ENCODE data around the gene ARHGEF33.

ARHGEF33 gene

GRCh38 chr2:38971377-38971776 is 81.7 kb downstream of the ARHGEF33 start:
- Histone ChIP-seq H3K9ac (ENCODE audit: low read length) (no peak overlapping the region), H3K4me3 (ENCODE audit: low read length) (no peak overlapping the region), H3K27me3 (ENCODE audit: low read depth, low read length) (no peaks in the 10 kb centered on the region), H3K79me2 (ENCODE audit: low read length) (no peaks in the 10 kb centered on the region), H3K4me1 (ENCODE audit: low read length) (peaks cover 10% of the 10 kb centered on the region), H3K4me2 (ENCODE audit: low read length) (no peak overlapping the region), H2AFZ (ENCODE audit: low read depth, low read length) (no peak overlapping the region), H3K36me3 (replicated peaks; ENCODE audit: low read depth, low read length) (no peaks in the 10 kb centered on the region), H3K9me3 (ENCODE audit: insufficient read depth, low read length) (no peaks in the 10 kb centered on the region), H4K20me1 (ENCODE audit: insufficient read depth, low read length) (no peaks in the 10 kb centered on the region), H3K27ac (ENCODE audit: low read length) (no peak overlapping the region)
- TF ChIP-seq EZH2phosphoT487 (IDR thresholded peaks at IDR 0.05; ENCODE audit: low read depth) (no peak), CTCF (IDR thresholded peaks at IDR 0.05; ENCODE audit: low read depth, low read length) (no peak)

- Histone ChIP-seq H3K4me2 (ENCODE audit: low read length) (no peak overlapping the region), H3K27me3 (ENCODE audit: low read depth, low read length) (no peaks in the 10 kb centered on the region), H3K9ac (ENCODE audit: low read length) (no peak overlapping the region), H3K27ac (ENCODE audit: low read length) (no peak overlapping the region), H3K79me2 (ENCODE audit: low read length) (no peaks in the 10 kb centered on the region), H3K4me3 (ENCODE audit: low read length) (no peak overlapping the region), H3K36me3 (replicated peaks; ENCODE audit: low read depth, low read length) (no peaks in the 10 kb centered on the region), H3K4me1 (ENCODE audit: low read length) (peaks cover 11% of the 10 kb centered on the region), H4K20me1 (ENCODE audit: insufficient read depth, low read length) (no peaks in the 10 kb centered on the region), H2AFZ (ENCODE audit: low read depth, low read length) (no peak overlapping the region), H3K9me3 (ENCODE audit: insufficient read depth, low read length) (no peaks in the 10 kb centered on the region)
- TF ChIP-seq EZH2phosphoT487 (IDR thresholded peaks at IDR 0.05; ENCODE audit: low read depth): no peak
- TF ChIP-seq CTCF (IDR thresholded peaks at IDR 0.05; ENCODE audit: low read depth, low read length): no peak
These were observed 83.6 kb downstream of the ARHGEF33 start for GRCh38 chr2:38973266-38973665.

DNA sequence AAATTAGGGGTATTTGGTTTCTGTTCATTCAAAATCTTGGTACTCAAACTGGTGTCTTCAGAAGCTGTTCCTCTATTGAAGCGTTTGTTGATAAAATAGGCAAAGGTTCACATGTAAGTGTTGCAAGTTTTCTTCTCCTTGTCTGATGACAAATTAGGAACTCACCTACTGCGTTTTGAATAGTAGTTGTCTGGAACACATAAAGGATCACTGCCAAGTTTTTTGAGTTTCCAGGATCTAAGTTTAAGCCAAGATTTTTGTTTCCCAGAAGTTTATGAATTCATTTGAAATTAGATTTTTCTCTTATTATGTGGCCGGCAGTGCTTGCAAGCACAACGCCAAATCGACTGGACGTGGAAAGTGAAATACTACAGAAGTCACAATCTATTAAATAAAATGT is 85.4 kb downstream of the ARHGEF33 start:
- no peak overlapping the region for H3K27ac ChIP-seq (ENCODE audit: low read length)
- H3K27me3 ChIP-seq (ENCODE audit: low read depth, low read length): no peaks in the 10 kb centered on the region
- peaks cover 15% of the 10 kb centered on the region for H3K4me1 ChIP-seq (ENCODE audit: low read length)
- H3K9me3 ChIP-seq (ENCODE audit: insufficient read depth, low read length): no peaks in the 10 kb centered on the region
- H3K4me2 ChIP-seq (ENCODE audit: low read length): no peak overlapping the region
- H3K79me2 ChIP-seq (ENCODE audit: low read length): no peaks in the 10 kb centered on the region
- H2AFZ ChIP-seq (ENCODE audit: low read depth, low read length): no peak overlapping the region
- no peaks in the 10 kb centered on the region for H4K20me1 ChIP-seq (ENCODE audit: insufficient read depth, low read length)
- TF ChIP-seq EZH2phosphoT487 (IDR thresholded peaks at IDR 0.05; ENCODE audit: low read depth) (no peak), CTCF (IDR thresholded peaks at IDR 0.05; ENCODE audit: low read depth, low read length) (no peak)
- H3K4me3 ChIP-seq (ENCODE audit: low read length): no peak overlapping the region
- H3K36me3 ChIP-seq (replicated peaks; ENCODE audit: low read depth, low read length): no peaks in the 10 kb centered on the region
- no peak overlapping the region for H3K9ac ChIP-seq (ENCODE audit: low read length)

DNA sequence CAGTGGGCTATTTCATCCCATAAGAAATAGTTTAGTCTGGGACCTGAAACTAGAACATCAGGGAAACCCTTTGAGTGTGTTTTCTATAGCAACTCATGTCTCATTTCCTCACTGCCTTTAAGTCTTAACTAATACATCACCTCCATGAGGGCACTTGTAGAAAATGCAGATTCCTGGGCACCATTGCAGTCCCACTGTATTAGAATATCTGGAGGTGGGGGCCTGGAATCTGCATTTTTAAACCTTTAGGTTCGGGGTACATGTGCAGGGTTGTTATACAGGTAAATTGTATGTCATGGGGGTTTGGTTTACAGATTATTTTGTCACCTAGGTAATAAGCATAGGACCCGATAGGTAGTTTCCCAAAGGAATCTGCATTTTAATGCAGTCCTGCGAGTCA is 87.4 kb downstream of the ARHGEF33 start:
- no peaks in the 10 kb centered on the region for H3K79me2 ChIP-seq (ENCODE audit: low read length)
- H4K20me1 ChIP-seq (ENCODE audit: insufficient read depth, low read length): no peaks in the 10 kb centered on the region
- H3K4me3 ChIP-seq (ENCODE audit: low read length): no peak overlapping the region
- no peak overlapping the region for H3K9ac ChIP-seq (ENCODE audit: low read length)
- H3K36me3 ChIP-seq (replicated peaks; ENCODE audit: low read depth, low read length): no peaks in the 10 kb centered on the region
- no peak for TF ChIP-seq EZH2phosphoT487 (IDR thresholded peaks at IDR 0.05; ENCODE audit: low read depth)
- TF ChIP-seq CTCF (IDR thresholded peaks at IDR 0.05; ENCODE audit: low read depth, low read length): no peak
- H3K27me3 ChIP-seq (ENCODE audit: low read depth, low read length): no peaks in the 10 kb centered on the region
- no peak overlapping the region for H2AFZ ChIP-seq (ENCODE audit: low read depth, low read length)
- no peak overlapping the region for H3K4me2 ChIP-seq (ENCODE audit: low read length)
- H3K4me1 ChIP-seq (ENCODE audit: low read length): peaks cover 8% of the 10 kb centered on the region
- no peak overlapping the region for H3K27ac ChIP-seq (ENCODE audit: low read length)
- no peaks in the 10 kb centered on the region for H3K9me3 ChIP-seq (ENCODE audit: insufficient read depth, low read length)

Data from OCI-LY3 (cell line).